Lung (tissue), 12 donors: ENCODE measurements around the gene SENP6. TPM values are rescaled to one million over a fixed set of nuclear protein-coding genes. Genes with fewer than 3 reads are reported as not detected.

Experiments used
- ATAC-seq: fragments of 200-7000 bp; cut with Tn5 transposase; one replicate; pipeline ENCODE4 v1.9.1; 2020; ENCODE audit warnings: moderate number of reproducible peaks; ENCODE audit not compliant: insufficient read depth, low FRiP score
- DNase-seq, 3 donors: peaks; one replicate each; pipeline ENCODE4 v3.0.0-alpha.2; 2013 to 2017
- H3K27ac ChIP-seq, 2 donors: one replicate each; pipeline ENCODE4 v1.5.1; 2013; ENCODE audit warnings: mild to moderate bottlenecking in 2 of 2, moderate library complexity in 2 of 2, control low read depth in 1 of 2, inconsistent platforms in 1 of 2, low read depth in 1 of 2, low read length in 1 of 2
- H3K27me3 ChIP-seq, 3 donors: one replicate each; pipeline ENCODE4 v1.5.1; 2013; ENCODE audit warnings: low read length in 2 of 3; ENCODE audit not compliant: control insufficient read depth in 3 of 3, insufficient read depth in 3 of 3
- H3K36me3 ChIP-seq, 4 donors: one replicate each; pipeline ENCODE4 v1.5.1; 2013; ENCODE audit warnings: low read length in 4 of 4, mild to moderate bottlenecking in 1 of 4, moderate library complexity in 1 of 4; ENCODE audit not compliant: control insufficient read depth in 4 of 4, insufficient read depth in 4 of 4
- H3K4me1 ChIP-seq, 5 donors: one replicate each; pipeline ENCODE4 v1.5.1; 2013; ENCODE audit warnings: low read length in 5 of 5, mild to moderate bottlenecking in 2 of 5, moderate library complexity in 1 of 5; ENCODE audit not compliant: control insufficient read depth in 5 of 5, insufficient read depth in 5 of 5
- H3K4me3 ChIP-seq: one replicate; pipeline ENCODE4 v1.5.1; 2013; ENCODE audit warnings: mild to moderate bottlenecking, control low read depth, moderate library complexity
- H3K9ac ChIP-seq, 2 donors: one replicate each; pipeline ENCODE4 v1.5.1; 2013; ENCODE audit warnings: low read length in 2 of 2, control low read depth in 1 of 2; ENCODE audit not compliant: insufficient read depth in 1 of 2
- H3K9me3 ChIP-seq, 4 donors: one replicate each; pipeline ENCODE4 v1.5.1; 2013; ENCODE audit warnings: low read length in 3 of 4, mild to moderate bottlenecking in 1 of 4, moderate library complexity in 1 of 4; ENCODE audit not compliant: control insufficient read depth in 4 of 4, insufficient read depth in 3 of 4
- CTCF ChIP-seq: IDR thresholded peaks from 2 replicates; pipeline ENCODE4 v1.5.1; 2012; ENCODE audit warnings: mild to moderate bottlenecking; ENCODE audit errors: control extremely low read depth, extremely low read depth
- WGBS, 2 donors: extraction: QIAGEN DNeasy Blood & Tissue Kit; methylation state at CpG; one replicate each; pipeline ENCODE4 v1.1.7; 2013; 5-methylcytosine and 5-hydroxymethylcytosine counted together
- polyA plus RNA-seq, 2 donors: library from polyadenylated mRNA; stranded (reverse); fragments of 200-250 nt; gene quantifications; one replicate each; pipeline ENCODE4 v1.2.1, GENCODE V29; 2013
- total RNA-seq, 2 donors: library from RNA; depleted of rRNA in 1 of 2; stranded (reverse); fragments of >200 nt in 1 of 2; gene quantifications; one replicate each; pipeline ENCODE4 v1.2.1, GENCODE V29; 2014 to 2021
- donor health status: control.
- donor health status: control.
- donor health status: Bipolar disorder and iron deficiency.
- donor health status: healthy.
- donor health status: DM: yes; HTN: yes; CAD: no.

Gene SENP6
- total and polyA plus RNA-seq, 4 donors, result 28.0 to 209 (median 62.8) TPM

- H3K9me3 ChIP-seq, result no peaks in the 10 kb centered on the region
- no peak overlapping the region for H3K27ac ChIP-seq
- ATAC-seq, result no peak
- DNase-seq, result no peak
- no peak overlapping the region for H3K9ac ChIP-seq
- no peaks in the 10 kb centered on the region for H3K36me3 ChIP-seq
- WGBS, 2 donors, result 27 to 63% methylated on average over 1 of the region's 1 CpG
- no peak for TF ChIP-seq CTCF
- no peak overlapping the region for H3K4me3 ChIP-seq
- H3K4me1 ChIP-seq, result peaks cover 0 to 2% (median 0%) of the 10 kb centered on the region in 5 donors
- no peaks in the 10 kb centered on the region for H3K27me3 ChIP-seq
These were observed 134.0 kb downstream of the SENP6 start for GRCh38 chr6:75735491-75736186.

- no peak overlapping the region for H3K27ac ChIP-seq
- ATAC-seq, result no peak
- TF ChIP-seq CTCF, result no peak
These were observed 142.3 kb downstream of the SENP6 start for GRCh38 chr6:75743971-75744370.

GRCh38 chr6:75745404-75745803, 143.7 kb downstream of the SENP6 start:
- TF ChIP-seq CTCF, result no peak
- Histone ChIP-seq H3K36me3 (no peaks in the 10 kb centered on the region), H3K9me3 (no peaks in the 10 kb centered on the region), H3K27me3 (no peaks in the 10 kb centered on the region), H3K9ac (no peak overlapping the region), H3K27ac (no peak overlapping the region), H3K4me3 (no peak overlapping the region), H3K4me1 (peaks cover 0 to 5% (median 0%) of the 10 kb centered on the region in 5 donors)
- ATAC-seq (no peak), DNase-seq (no peak)
- 94 to 98% methylated on average over 3 of the region's 3 CpGs for WGBS, 2 donors

More at GRCh38 chr6:75743971-75744370, 142.3 kb downstream of the SENP6 start:
- Histone ChIP-seq H3K4me1 (peaks cover 0 to 5% (median 0%) of the 10 kb centered on the region in 5 donors), H3K9me3 (no peaks in the 10 kb centered on the region), H3K4me3 (no peak overlapping the region), H3K27me3 (no peaks in the 10 kb centered on the region), H3K9ac (no peak overlapping the region), H3K36me3 (no peaks in the 10 kb centered on the region)
- 73 to 86% methylated on average over 4 of the region's 4 CpGs for WGBS, 2 donors
- DNase-seq, result no peak
